ENCODE data around the gene PDE4D. TPM values are rescaled to one million over a fixed set of nuclear protein-coding genes. Genes with fewer than 3 reads are reported as not detected.
"Not testable (repeated sequence)": the region's sequence is repeated elsewhere in the genome, so short reads cannot be mapped to it uniquely, and the experiment has no call there.

The PDE4D gene
- total RNA-seq, 1 donor, result 19.9 TPM

- no peak for TF ChIP-seq CTCF (IDR thresholded peaks at IDR 0.05; ENCODE audit: extremely low read depth, low read depth, low read length)
- Histone ChIP-seq H3K36me3 (ENCODE audit: insufficient read depth, low read length) (no peaks in the 10 kb centered on the region), H3K9me3 (ENCODE audit: low read depth, low read length) (no peaks in the 10 kb centered on the region), H3K27me3 (ENCODE audit: insufficient read depth, low read length) (no peaks in the 10 kb centered on the region), H3K79me2 (ENCODE audit: insufficient read depth, low read length) (no peaks in the 10 kb centered on the region), H3K27ac (ENCODE audit: low read depth, low read length) (no peak overlapping the region), H4K20me1 (ENCODE audit: insufficient read depth, low read length) (no peaks in the 10 kb centered on the region), H3K4me3 (ENCODE audit: insufficient read depth, low read length) (no peak overlapping the region), H3K4me2 (ENCODE audit: insufficient read depth, low read length) (no peak overlapping the region), H3K4me1 (ENCODE audit: insufficient read depth, low read length) (peaks cover 36% of the 10 kb centered on the region), H2AFZ (ENCODE audit: low read length) (no peak overlapping the region)
- DNase-seq (ENCODE audit: insufficient read length, low spot score, missing footprints), result no peak
Observed at GRCh38 chr5:59062986-59063683, 830.4 kb downstream of the PDE4D start.

GRCh38 chr5:59061377-59061776 is 832.1 kb downstream of the PDE4D start:
- no peak for TF ChIP-seq CTCF (IDR thresholded peaks at IDR 0.05; ENCODE audit: extremely low read depth, low read depth, low read length)
- no peak overlapping the region for H3K27ac ChIP-seq (ENCODE audit: low read depth, low read length)
- H3K79me2 ChIP-seq (ENCODE audit: insufficient read depth, low read length), result no peaks in the 10 kb centered on the region
- H3K4me1 ChIP-seq (ENCODE audit: insufficient read depth, low read length), result peaks cover 32% of the 10 kb centered on the region
- H3K27me3 ChIP-seq (ENCODE audit: insufficient read depth, low read length), result no peaks in the 10 kb centered on the region
- H3K36me3 ChIP-seq (ENCODE audit: insufficient read depth, low read length), result no peaks in the 10 kb centered on the region
- no peak for DNase-seq (ENCODE audit: insufficient read length, low spot score, missing footprints)
- H3K9me3 ChIP-seq (ENCODE audit: low read depth, low read length), result no peaks in the 10 kb centered on the region
- no peaks in the 10 kb centered on the region for H4K20me1 ChIP-seq (ENCODE audit: insufficient read depth, low read length)
- H3K4me3 ChIP-seq (ENCODE audit: insufficient read depth, low read length), result no peak overlapping the region
- H3K4me2 ChIP-seq (ENCODE audit: insufficient read depth, low read length), result no peak overlapping the region
- H2AFZ ChIP-seq (ENCODE audit: low read length), result no peak overlapping the region

- TF ChIP-seq CTCF (IDR thresholded peaks at IDR 0.05; ENCODE audit: extremely low read depth, low read depth, low read length), result no peak
- Histone ChIP-seq H3K4me1 (ENCODE audit: insufficient read depth, low read length) (peaks cover 14% of the 10 kb centered on the region), H4K20me1 (ENCODE audit: insufficient read depth, low read length) (no peaks in the 10 kb centered on the region), H3K36me3 (ENCODE audit: insufficient read depth, low read length) (no peaks in the 10 kb centered on the region), H3K9me3 (ENCODE audit: low read depth, low read length) (no peaks in the 10 kb centered on the region), H2AFZ (ENCODE audit: low read length) (no peak overlapping the region), H3K27me3 (ENCODE audit: insufficient read depth, low read length) (no peaks in the 10 kb centered on the region), H3K79me2 (ENCODE audit: insufficient read depth, low read length) (no peaks in the 10 kb centered on the region), H3K27ac (ENCODE audit: low read depth, low read length) (no peak overlapping the region), H3K4me2 (ENCODE audit: insufficient read depth, low read length) (no peak overlapping the region), H3K4me3 (ENCODE audit: insufficient read depth, low read length) (no peak overlapping the region)
- DNase-seq (ENCODE audit: insufficient read length, low spot score, missing footprints), result no peak
Observed at GRCh38 chr5:59058969-59059687, 834.4 kb downstream of the PDE4D start.

GRCh38 chr5:59058237-59058636 is 835.3 kb downstream of the PDE4D start:
- TF ChIP-seq CTCF (IDR thresholded peaks at IDR 0.05; ENCODE audit: extremely low read depth, low read depth, low read length), result no peak
- no peaks in the 10 kb centered on the region for H3K9me3 ChIP-seq (ENCODE audit: low read depth, low read length)

GRCh38 chr5:59056599-59056998 is 836.9 kb downstream of the PDE4D start:
- H4K20me1 ChIP-seq (ENCODE audit: insufficient read depth, low read length); H3K4me2 ChIP-seq (ENCODE audit: insufficient read depth, low read length); H3K27ac ChIP-seq (ENCODE audit: low read depth, low read length); H2AFZ ChIP-seq (ENCODE audit: low read length); H3K4me1 ChIP-seq (ENCODE audit: insufficient read depth, low read length); H3K79me2 ChIP-seq (ENCODE audit: insufficient read depth, low read length); H3K27me3 ChIP-seq (ENCODE audit: insufficient read depth, low read length); H3K4me3 ChIP-seq (ENCODE audit: insufficient read depth, low read length); H3K36me3 ChIP-seq (ENCODE audit: insufficient read depth, low read length); H3K9me3 ChIP-seq (ENCODE audit: low read depth, low read length); DNase-seq (ENCODE audit: insufficient read length, low spot score, missing footprints): not testable (repeated sequence)

More at GRCh38 chr5:59058237-59058636, 835.3 kb downstream of the PDE4D start:
- Histone ChIP-seq H3K4me2 (ENCODE audit: insufficient read depth, low read length) (no peak overlapping the region), H3K36me3 (ENCODE audit: insufficient read depth, low read length) (no peaks in the 10 kb centered on the region), H3K4me3 (ENCODE audit: insufficient read depth, low read length) (no peak overlapping the region), H3K4me1 (ENCODE audit: insufficient read depth, low read length) (peaks cover 9% of the 10 kb centered on the region), H3K79me2 (ENCODE audit: insufficient read depth, low read length) (no peaks in the 10 kb centered on the region), H2AFZ (ENCODE audit: low read length) (no peak overlapping the region), H3K27me3 (ENCODE audit: insufficient read depth, low read length) (no peaks in the 10 kb centered on the region), H3K27ac (ENCODE audit: low read depth, low read length) (no peak overlapping the region), H4K20me1 (ENCODE audit: insufficient read depth, low read length) (no peaks in the 10 kb centered on the region)
- no peak for DNase-seq (ENCODE audit: insufficient read length, low spot score, missing footprints)

Data from osteoblast (primary cell).